Duodenal mucosa (tissue), 2 donors: Measurements from ENCODE around the gene SLC38A4.
"Not testable (repeated sequence)": the region's sequence is repeated elsewhere in the genome, so short reads cannot be mapped to it uniquely, and the experiment has no call there.

Experiments used
- H3K27ac ChIP-seq: one replicate; pipeline ENCODE4 v1.7.0; 2013; ENCODE audit warnings: low read depth, low read length
- H3K27me3 ChIP-seq, 2 donors: one replicate each; pipeline ENCODE4 v1.7.0; 2013; ENCODE audit warnings: low read length in 2 of 2, control low read depth in 1 of 2; ENCODE audit not compliant: insufficient read depth in 2 of 2, control insufficient read depth in 1 of 2
- H3K36me3 ChIP-seq, 2 donors: one replicate each; pipeline ENCODE4 v1.7.0; 2013; ENCODE audit warnings: low read length in 2 of 2, control low read depth in 1 of 2; ENCODE audit not compliant: insufficient read depth in 2 of 2, control insufficient read depth in 1 of 2
- H3K4me1 ChIP-seq, 2 donors: one replicate each; pipeline ENCODE4 v1.7.0; 2013; ENCODE audit warnings: low read length in 2 of 2, control low read depth in 1 of 2; ENCODE audit not compliant: insufficient read depth in 2 of 2, control insufficient read depth in 1 of 2
- H3K4me3 ChIP-seq, 2 donors: one replicate each; pipeline ENCODE4 v1.7.0; 2013; ENCODE audit warnings: low read length in 2 of 2, low read depth in 1 of 2
- H3K9ac ChIP-seq, 2 donors: one replicate each; pipeline ENCODE4 v1.7.0; 2013; ENCODE audit warnings: low read length in 2 of 2, low read depth in 1 of 2
- H3K9me3 ChIP-seq, 2 donors: one replicate each; pipeline ENCODE4 v1.7.0; 2013; ENCODE audit warnings: low read length in 2 of 2, control low read depth in 1 of 2; ENCODE audit not compliant: control insufficient read depth in 1 of 2

SLC38A4 gene

GRCh38 chr12:46763230-46763629 lies 62.6 kb downstream of the SLC38A4 start:
- Histone ChIP-seq H3K9ac (no peak overlapping the region), H3K9me3 (no peaks in the 10 kb centered on the region), H3K4me3 (no peak overlapping the region), H3K27ac (no peak overlapping the region), H3K27me3 (no peaks in the 10 kb centered on the region), H3K36me3 (no peaks in the 10 kb centered on the region), H3K4me1 (no peaks in the 10 kb centered on the region)

- Histone ChIP-seq H3K4me1 (no peaks in the 10 kb centered on the region), H3K4me3 (no peak overlapping the region), H3K9ac (no peak overlapping the region), H3K27ac (no peak overlapping the region), H3K9me3 (peaks cover 4 to 6% of the 10 kb centered on the region in 2 donors), H3K36me3 (no peaks in the 10 kb centered on the region), H3K27me3 (no peaks in the 10 kb centered on the region)
Observed at GRCh38 chr12:46754550-46754949, 71.2 kb downstream of the SLC38A4 start.

GRCh38 chr12:46752396-46752795 lies 73.4 kb downstream of the SLC38A4 start:
- Histone ChIP-seq H3K9ac (no peak overlapping the region), H3K36me3 (no peaks in the 10 kb centered on the region), H3K27me3 (no peaks in the 10 kb centered on the region), H3K4me1 (no peaks in the 10 kb centered on the region), H3K4me3 (no peak overlapping the region), H3K9me3 (peaks cover 3 to 4% of the 10 kb centered on the region in 2 donors), H3K27ac (no peak overlapping the region)

GRCh38 chr12:46751173-46751572 lies 74.6 kb downstream of the SLC38A4 start:
- Histone ChIP-seq H3K27me3 (no peaks in the 10 kb centered on the region), H3K4me3 (no peak overlapping the region), H3K4me1 (no peaks in the 10 kb centered on the region), H3K9ac (no peak overlapping the region), H3K9me3 (peaks cover 0 to 3% of the 10 kb centered on the region in 2 donors), H3K27ac (no peak overlapping the region), H3K36me3 (no peaks in the 10 kb centered on the region)

- no peak overlapping the region for H3K4me3 ChIP-seq
- no peaks in the 10 kb centered on the region for H3K27me3 ChIP-seq
- no peaks in the 10 kb centered on the region for H3K36me3 ChIP-seq
- H3K9ac ChIP-seq: no peak overlapping the region
- no peak overlapping the region for H3K27ac ChIP-seq
- peaks cover 0 to 4% of the 10 kb centered on the region in 2 donors for H3K9me3 ChIP-seq
- H3K4me1 ChIP-seq: no peaks in the 10 kb centered on the region
Observed at GRCh38 chr12:46749322-46749721, 76.5 kb downstream of the SLC38A4 start.

- Histone ChIP-seq H3K36me3 (no peaks in the 10 kb centered on the region), H3K4me3 (no peak overlapping the region), H3K9me3 (peaks cover 0 to 4% of the 10 kb centered on the region in 2 donors), H3K4me1 (no peaks in the 10 kb centered on the region), H3K27ac (no peak overlapping the region), H3K27me3 (no peaks in the 10 kb centered on the region), H3K9ac (no peak overlapping the region)
Observed at GRCh38 chr12:46744283-46744682, 81.5 kb downstream of the SLC38A4 start.

- no peak overlapping the region for H3K27ac ChIP-seq
- H3K36me3 ChIP-seq: no peaks in the 10 kb centered on the region
- no peak overlapping the region for H3K9ac ChIP-seq
- H3K4me1 ChIP-seq: no peaks in the 10 kb centered on the region
- H3K9me3 ChIP-seq: peaks cover 0 to 4% of the 10 kb centered on the region in 2 donors
- H3K27me3 ChIP-seq: no peaks in the 10 kb centered on the region
- H3K4me3 ChIP-seq: no peak overlapping the region
Observed at GRCh38 chr12:46743456-46743855, 82.3 kb downstream of the SLC38A4 start.

- not testable (repeated sequence) for H3K9ac ChIP-seq, H3K27ac ChIP-seq, H3K36me3 ChIP-seq, H3K9me3 ChIP-seq, H3K4me1 ChIP-seq, H3K27me3 ChIP-seq, H3K4me3 ChIP-seq
Observed at GRCh38 chr12:46742271-46742670, 83.5 kb downstream of the SLC38A4 start.

GRCh38 chr12:46725332-46725731 lies 100.5 kb downstream of the SLC38A4 start:
- no peak overlapping the region for H3K27ac ChIP-seq
- H3K9ac ChIP-seq: no peak overlapping the region
- H3K27me3 ChIP-seq: no peaks in the 10 kb centered on the region
- no peak overlapping the region for H3K4me3 ChIP-seq
- H3K9me3 ChIP-seq: no peaks in the 10 kb centered on the region
- H3K36me3 ChIP-seq: no peaks in the 10 kb centered on the region
- no peaks in the 10 kb centered on the region for H3K4me1 ChIP-seq

- Histone ChIP-seq H3K9me3 (no peaks in the 10 kb centered on the region), H3K27me3 (no peaks in the 10 kb centered on the region)
Observed at GRCh38 chr12:46723629-46724419, 102.0 kb downstream of the SLC38A4 start.

More at GRCh38 chr12:46723629-46724419, 102.0 kb downstream of the SLC38A4 start:
- no peak overlapping the region for H3K9ac ChIP-seq
- no peaks in the 10 kb centered on the region for H3K36me3 ChIP-seq
- H3K4me3 ChIP-seq: no peak overlapping the region
- no peak overlapping the region for H3K27ac ChIP-seq
- H3K4me1 ChIP-seq: no peaks in the 10 kb centered on the region
